Stimulated activated CD4-positive, alpha-beta T cell treated with anti-CD3 and anti-CD28 coated beads, TNF-alpha, amount 100 ng/mL, for 48 hours (primary cell): ENCODE results near the gene FGD1.
A peak's percentile ranks its signal among the peaks of the same experiment; 100 is the strongest.

Source experiments
- DNase-seq, 3 donors: peaks; one replicate each; pipeline ENCODE4 v3.0.0-alpha.2; 2020; ENCODE audit warnings: low read depth in 3 of 3

FGD1 gene

DNA sequence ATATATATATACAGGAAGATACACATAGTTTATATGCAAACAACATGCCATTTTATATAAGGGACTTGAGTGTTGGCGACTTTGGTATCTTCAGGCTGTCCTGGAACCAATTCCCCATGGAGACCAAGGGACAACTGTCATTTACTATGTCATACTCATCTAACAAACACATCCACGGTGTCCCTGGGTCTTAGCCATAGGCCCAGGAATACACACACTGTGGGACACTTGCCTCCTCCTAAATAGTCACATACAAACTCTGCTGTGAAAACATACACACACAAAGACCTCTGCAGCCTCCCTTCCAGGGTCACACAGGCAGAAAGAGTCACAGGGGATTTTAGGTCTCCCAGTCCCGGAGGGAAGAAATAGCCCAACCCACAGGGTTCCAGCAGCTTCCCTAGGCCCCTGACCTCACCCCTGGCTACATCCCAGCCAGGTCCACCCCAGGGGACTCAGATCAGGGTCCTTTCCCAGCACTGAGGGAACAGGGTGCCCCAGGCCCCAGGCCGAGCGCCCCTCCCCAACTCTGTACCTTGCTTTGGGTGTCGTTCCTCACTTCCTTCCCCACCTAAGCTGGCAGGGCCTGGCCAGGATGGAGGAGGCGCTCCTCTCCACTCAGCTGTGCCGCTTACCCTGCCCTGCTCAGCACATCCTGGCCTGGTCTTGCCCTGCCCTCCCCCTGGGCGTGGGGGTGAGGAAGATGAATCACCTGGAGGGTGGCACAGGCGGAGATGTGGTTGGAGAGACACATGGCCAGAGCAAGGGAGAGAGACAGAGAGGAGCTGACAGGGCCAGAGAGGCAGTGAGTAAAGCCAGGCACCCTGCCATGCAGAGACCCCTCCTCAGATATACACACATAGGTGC lies 21.8 kb downstream of the FGD1 start:
- no peak for DNase-seq

DNA sequence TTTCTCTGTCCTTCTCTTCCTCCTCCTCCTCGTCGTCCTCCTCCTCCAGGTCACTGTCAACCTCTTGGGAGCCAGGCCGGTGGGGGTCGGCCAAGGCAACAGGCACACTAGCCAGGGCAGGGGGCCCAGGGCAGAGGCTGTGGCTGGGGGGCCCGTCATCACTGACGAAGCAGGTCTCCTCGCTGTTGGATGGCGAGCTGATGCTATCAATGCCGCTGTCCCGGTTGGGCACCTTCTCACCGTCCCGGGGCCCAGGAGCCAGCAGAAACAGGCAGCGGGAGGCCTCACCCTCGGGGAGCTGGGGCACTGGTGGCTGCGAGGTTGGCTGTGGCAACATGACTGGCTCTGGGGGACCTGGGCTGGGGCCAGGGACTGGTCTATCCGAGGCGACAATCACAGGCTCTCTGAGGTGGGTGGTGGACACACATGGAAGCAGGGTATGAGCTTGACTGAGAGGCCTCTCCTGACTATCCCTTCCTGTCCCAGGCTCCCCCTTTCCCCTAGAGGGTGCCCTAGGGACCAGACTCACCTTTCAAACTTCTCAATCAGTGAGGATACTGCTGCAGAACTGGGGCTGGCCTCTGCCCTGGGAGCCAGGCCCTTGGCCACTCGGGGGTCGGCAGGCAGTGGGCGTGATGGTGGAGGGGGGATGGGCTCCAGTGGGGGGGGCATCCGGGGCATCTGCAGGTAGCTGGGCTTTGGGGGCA lies 25.8 kb downstream of the FGD1 start:
- no peak for DNase-seq

- DNase-seq = no peak
Observed at GRCh38 chrX:54452920-54453319, 43.1 kb downstream of the FGD1 start.

- no peak for DNase-seq
Observed at GRCh38 chrX:54449929-54450328, 46.1 kb downstream of the FGD1 start.

DNA sequence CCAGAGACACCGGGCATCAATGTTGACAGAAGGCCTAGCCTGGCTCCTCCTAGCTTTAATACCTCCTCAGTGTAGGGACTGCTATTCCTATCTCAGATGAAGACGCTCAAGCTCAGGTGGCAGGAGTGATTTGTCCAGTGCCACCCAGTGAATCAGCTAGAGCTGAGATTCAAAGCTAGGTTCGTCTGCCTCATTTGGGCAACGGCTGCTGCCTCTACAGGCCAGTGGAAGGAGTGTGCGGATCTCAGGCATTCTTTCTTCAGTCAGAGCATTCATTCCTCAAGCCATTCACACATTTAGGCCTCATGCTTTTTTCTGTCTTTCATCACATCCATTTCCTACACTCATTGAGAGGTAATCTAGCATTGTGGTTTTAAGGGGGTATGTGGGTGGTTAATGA lies 48.6 kb downstream of the FGD1 start:
- DNase-seq = no peak

DNA sequence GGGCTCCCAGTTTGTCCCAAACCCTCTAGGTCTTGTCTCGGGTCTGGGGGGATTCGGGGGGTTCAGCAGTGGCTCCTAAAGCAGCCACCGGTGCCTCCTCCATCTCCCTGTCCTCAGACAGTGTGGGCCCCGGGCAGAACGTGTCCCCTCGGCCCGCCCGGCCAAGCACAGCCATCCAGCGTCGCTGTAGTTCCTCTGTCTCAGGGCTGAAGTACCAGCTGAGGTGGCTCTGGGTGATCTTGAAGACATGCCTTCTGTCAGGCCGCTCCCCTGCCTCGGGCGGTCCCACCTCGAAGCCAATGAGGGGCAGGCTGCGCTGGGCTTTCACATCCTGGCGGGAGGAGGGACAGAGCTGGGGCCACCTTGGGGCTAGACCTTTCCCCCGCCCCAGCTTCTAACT lies 50.0 kb downstream of the FGD1 start:
- no peak for DNase-seq

DNA sequence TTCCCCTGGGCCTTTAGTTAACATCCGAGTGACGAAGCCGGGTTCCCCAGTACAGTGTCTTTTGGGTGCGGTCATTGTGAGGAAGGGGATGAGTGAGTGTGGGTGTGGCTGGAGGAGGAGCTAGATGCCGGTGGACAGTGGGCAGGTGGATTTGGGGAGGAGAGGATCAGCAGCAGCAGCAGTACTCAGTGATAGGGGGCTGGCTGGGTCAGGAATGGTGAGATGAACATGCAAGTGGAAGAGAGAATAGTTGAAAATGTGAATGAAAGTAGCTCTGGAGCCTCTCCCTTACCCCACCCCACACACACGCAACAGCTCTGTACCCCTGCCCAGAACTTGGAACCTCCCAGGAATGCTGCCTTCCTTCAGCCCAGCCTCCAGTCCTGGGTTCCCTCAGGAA lies 51.3 kb downstream of the FGD1 start:
- DNase-seq = no peak

- no peak for DNase-seq
Observed at GRCh38 chrX:54442790-54443189, 53.2 kb downstream of the FGD1 start.

DNA sequence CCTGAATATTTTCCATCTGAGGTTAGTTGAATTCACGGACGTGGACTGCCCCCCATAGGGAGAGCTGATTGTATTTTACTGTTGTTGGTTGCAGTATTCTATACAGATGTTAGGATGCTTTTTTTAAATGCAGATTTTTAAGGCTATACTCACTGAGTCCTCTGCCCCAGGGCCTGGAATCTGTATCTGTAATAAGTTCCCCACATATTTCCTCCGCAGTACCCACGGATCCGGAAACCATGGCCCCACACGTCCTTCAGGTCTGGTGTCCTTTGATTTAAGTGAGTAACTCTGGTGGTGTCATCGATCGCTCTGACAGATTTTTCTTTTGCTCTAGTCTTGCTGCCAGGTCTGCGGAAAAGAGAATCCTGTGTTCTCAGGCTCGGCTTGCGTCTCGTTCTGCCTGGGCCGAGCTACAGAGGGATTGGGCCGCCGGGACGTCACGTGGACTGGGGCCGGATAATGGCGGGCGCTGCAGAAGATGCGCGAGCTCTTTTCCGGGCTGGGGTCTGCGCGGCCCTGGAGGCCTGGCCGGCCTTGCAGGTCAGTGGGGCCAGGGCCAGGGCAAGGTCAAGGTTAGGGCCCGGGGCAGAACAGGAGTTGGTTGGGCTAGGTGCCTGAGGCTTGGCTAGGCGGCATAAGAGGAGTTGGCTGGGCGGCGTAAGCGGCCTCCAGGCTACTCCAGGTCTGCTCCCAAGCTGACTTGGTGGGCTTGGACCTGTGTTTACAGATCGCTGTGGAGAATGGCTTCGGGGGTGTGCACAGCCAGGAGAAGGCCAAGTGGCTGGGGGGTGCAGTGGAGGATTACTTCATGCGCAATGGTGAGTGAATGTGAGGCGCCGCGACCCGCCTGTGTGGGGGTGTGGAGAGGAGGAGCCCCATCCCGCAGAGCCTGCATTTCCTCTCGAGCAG lies 55.8 kb downstream of the FGD1 start, which contains the start of gene TSR2:
TSS of gene TSR2 (plus strand) at position 445 of the 912 bp plus-strand sequence. CDS start at position 463, 18 bp downstream.
- DNase-seq = peak; percentile 49 to 65 (median 57)

DNA sequence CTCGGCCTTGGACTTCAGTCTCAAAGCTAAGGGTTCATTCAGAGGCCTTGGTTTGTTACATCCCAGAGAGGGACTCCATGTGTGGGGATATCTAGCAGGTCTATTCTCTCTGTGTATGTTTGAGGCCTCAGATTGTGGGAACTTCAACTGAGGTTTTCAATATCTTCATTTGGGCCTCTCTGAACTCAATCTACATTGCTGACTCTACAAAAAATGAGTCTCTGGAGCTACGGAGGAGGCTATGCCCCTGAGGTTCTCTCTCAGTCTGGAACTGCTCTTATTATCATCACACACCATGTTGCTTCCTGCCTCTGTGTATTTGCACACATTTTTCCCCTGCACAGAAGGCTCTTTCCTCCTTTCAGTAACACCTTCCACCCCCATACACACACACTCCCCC lies 60.9 kb downstream of the FGD1 start:
- DNase-seq = no peak

GRCh38 chrX:54430519-54430918 lies 65.5 kb downstream of the FGD1 start:
- DNase-seq = no peak

DNA sequence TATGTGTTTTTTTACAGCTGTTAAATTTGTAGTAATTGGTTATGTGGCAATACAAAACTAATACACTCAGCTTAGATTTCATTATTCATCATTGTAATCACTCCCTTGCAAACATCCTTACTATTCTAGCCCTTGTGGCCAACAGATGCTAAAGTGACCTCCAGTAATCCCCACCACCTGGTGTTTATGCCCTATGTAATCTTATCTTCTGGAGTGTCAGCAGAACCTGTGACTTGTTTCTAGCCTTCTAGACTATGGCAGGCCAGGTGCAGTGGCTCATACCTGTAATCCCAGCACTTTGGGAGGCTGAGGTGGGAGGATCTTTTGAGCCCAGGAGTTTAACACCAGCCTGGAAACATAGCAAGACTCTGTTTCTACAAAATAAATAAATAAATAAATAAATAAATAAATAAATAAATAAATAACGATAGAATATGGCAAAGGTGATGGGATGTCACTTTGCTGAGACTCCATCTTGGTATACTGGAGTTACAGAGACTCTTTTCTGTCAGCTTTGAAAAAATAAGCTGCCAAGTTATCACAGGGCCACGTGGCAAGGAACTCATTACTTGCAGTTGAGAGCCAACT lies 68.1 kb downstream of the FGD1 start:
- DNase-seq = no peak

DNA sequence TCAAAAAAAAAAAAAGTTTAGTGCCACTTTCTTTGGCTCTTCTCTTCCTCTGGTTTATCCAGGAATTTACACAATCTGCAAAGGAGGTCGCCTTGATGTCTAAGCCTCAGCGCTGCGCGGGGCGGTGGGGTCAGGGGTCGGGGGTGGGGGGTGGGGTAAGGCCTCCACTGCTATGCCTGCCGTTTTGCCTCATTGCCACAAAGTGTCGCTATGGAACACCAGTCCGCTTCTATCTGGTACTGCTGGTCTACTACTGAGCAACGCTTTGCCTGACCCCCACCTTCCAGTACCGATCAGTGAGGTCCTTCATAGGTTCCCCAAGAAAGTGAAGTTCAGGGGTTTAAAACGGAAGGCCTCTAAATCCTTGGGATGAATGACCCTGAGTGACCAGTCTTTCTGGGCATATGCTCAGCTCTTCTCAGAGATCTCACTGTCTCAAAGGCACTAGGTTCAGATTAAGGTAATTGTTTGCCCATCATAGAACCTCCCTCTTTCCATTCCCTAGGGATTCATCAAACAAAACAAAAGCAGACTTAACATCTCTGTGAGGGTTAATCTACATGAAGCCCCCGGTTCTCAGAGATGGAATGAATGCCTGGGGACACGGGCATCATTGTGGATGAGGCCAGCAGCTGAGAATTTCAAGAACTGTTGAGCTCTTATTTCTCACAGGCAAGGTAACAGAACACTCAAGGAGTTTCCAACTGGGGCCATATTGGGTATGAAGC lies 72.7 kb downstream of the FGD1 start:
- DNase-seq = no peak

DNA sequence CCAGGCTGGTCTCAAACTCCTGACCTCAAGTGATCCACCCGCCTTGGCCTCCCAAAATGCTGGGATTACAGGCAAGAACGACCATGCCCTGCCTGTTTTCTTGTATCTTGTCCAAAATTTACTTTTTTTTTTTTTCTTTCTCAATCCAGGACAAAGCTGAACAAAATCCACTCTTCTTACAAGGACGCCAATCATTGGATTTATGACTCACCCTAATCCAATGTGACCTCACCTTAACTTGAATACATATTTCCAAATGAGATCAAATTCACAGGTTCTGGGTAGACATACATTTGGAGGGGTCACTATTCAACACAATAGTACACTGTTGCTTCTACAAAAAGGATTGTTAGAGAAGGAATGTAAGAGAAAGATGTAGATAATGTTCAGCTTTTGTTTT lies 73.9 kb downstream of the FGD1 start:
- DNase-seq = no peak

DNA sequence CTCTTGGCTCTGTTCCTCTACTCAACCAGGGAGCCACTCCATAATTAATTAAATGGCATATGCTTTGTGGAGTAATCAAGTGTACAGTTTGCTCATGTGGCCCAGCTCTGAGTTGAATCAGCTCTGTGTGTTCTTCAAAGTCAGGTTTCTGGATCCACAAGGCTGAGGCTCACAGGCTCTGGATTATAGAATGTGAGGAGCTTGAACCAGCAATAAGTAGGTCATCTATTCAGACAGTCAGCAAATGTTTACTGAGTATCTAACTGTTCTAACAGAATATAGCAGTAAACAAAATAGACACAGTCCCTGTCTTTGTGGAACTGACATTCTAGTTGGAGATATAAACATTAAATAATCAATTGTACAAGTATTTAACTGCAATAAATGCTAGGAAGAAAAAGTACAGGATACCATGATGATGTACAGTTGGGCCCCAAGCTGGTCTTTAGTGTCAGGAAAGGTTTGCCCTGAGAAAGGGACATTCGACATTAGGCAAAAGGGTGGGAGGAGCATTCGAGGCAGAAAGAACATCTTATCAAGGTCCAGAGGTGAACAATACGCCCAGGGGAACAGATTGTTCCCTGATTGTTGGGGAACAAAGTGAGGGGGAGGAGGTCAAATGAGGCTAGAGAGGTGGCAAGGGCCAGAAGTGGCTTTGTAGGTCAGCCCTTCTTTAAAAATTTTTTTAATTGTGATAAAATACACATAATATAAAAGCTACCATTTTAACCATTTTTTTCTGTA lies 76.3 kb downstream of the FGD1 start:
- no peak for DNase-seq

- no peak for DNase-seq
Observed at GRCh38 chrX:54416965-54417364, 79.1 kb downstream of the FGD1 start.

GRCh38 chrX:54415534-54416350 lies 80.3 kb downstream of the FGD1 start:
- no peak for DNase-seq

DNA sequence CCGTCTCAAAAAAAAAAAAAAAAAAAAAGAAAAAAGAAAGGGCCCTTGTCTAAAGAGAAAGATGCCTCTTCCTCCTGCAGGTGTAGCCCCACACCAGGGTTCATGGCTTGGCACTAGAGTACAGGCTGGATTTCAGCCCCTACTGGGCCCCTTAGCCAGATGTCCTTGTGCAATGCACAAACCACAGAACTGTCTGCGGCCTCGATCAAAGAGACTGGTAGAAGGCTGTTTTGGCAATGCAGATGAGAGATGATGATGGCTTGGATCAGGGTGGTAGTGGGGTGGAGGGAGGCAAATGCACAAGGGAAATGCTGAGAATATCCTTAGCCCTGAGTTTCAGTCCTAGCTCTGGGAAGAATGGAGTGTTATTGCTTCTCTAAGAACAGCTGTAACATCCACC lies 82.3 kb downstream of the FGD1 start:
- no peak for DNase-seq

DNA sequence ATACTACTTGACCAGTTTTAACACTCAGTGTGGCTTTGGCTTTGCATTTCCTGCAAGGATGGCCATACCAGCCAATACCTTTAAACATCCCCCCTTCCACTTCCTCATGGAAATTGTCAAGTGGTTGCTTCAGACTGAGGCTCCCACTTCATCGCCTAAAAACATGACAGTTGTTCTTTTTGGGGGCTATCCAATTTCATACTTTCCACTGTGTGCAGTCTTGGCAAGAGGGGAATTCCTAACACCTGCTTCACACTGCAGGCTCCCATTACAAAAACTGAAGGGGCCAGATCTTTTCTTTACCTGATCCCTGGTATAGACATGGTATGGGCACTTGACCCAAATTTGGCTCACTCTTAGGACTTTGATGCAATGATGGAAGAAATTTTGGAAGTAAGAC lies 84.3 kb downstream of the FGD1 start:
- no peak for DNase-seq
